ENCODE data around the gene MYO5B. TPM values are rescaled to one million over a fixed set of nuclear protein-coding genes. Genes with fewer than 3 reads are reported as not detected.

Gene MYO5B
- total RNA-seq, 4 donors from 2014 or later, result 0.63 to 31.0 (median 13.0) TPM

- TF ChIP-seq CTCF (IDR thresholded peaks at IDR 0.05), result no peak
- no peak for ATAC-seq (ENCODE audit: low FRiP score)
- DNase-seq (ENCODE audit: low spot score), result no peak
Observed at GRCh38 chr18:49980896-49981295, 214.1 kb downstream of the MYO5B start.

GRCh38 chr18:49976795-49977560 lies 218.0 kb downstream of the MYO5B start:
- no peak for DNase-seq (ENCODE audit: low spot score)
- no peak for ATAC-seq (ENCODE audit: low FRiP score)
- TF ChIP-seq CTCF (IDR thresholded peaks at IDR 0.05), result no peak

- no peak for DNase-seq (ENCODE audit: low spot score)
- TF ChIP-seq CTCF (IDR thresholded peaks at IDR 0.05), result no peak
- ATAC-seq (ENCODE audit: low FRiP score), result no peak
Observed at GRCh38 chr18:49976001-49976400, 218.9 kb downstream of the MYO5B start.

- ATAC-seq (ENCODE audit: low FRiP score), result no peak
- DNase-seq (ENCODE audit: low spot score), result no peak
- TF ChIP-seq CTCF (IDR thresholded peaks at IDR 0.05), result no peak
Observed at GRCh38 chr18:49974079-49974478, 220.9 kb downstream of the MYO5B start.

GRCh38 chr18:49973592-49973991 lies 221.4 kb downstream of the MYO5B start:
- no peak for ATAC-seq (ENCODE audit: low FRiP score)
- no peak for TF ChIP-seq CTCF (IDR thresholded peaks at IDR 0.05)

GRCh38 chr18:49972535-49972934 lies 222.4 kb downstream of the MYO5B start:
- no peak for TF ChIP-seq CTCF (IDR thresholded peaks at IDR 0.05)
- ATAC-seq (ENCODE audit: low FRiP score), result no peak
- no peak for DNase-seq (ENCODE audit: low spot score)

More at GRCh38 chr18:49973592-49973991, 221.4 kb downstream of the MYO5B start:
- no peak for DNase-seq (ENCODE audit: low spot score)

- DNase-seq (ENCODE audit: low spot score), result no peak
- ATAC-seq (ENCODE audit: low FRiP score), result no peak
- no peak for TF ChIP-seq CTCF (IDR thresholded peaks at IDR 0.05)
Observed at GRCh38 chr18:49971462-49971861, 223.5 kb downstream of the MYO5B start.

All from omental fat pad (tissue), 4 donors.